GM12891 (cell line): Measurements from ENCODE around the gene PTPRG.

ENCODE experiments used
- POLR2A ChIP-seq: IDR thresholded peaks from 2 replicates; pipeline ENCODE4 v1.6.1; 2011; ENCODE audit warnings: low read depth, low read length, control low read depth
- POLR2AphosphoS5 ChIP-seq: IDR thresholded peaks from 2 replicates; pipeline ENCODE4 v1.6.1; 2011; ENCODE audit warnings: low read depth, low read length, control low read depth
- SPI1 ChIP-seq: IDR thresholded peaks from 2 replicates; pipeline ENCODE4 v1.6.1; 2011; ENCODE audit warnings: low read depth, low read length, control low read depth
- TAF1 ChIP-seq: IDR thresholded peaks from 2 replicates; pipeline ENCODE4 v1.6.1; 2011; ENCODE audit warnings: low read depth, low read length, control low read depth

GRCh38 chr3:61739640-61740039, 178.3 kb downstream of the PTPRG start:
- TF ChIP-seq POLR2A, result no peak
- no peak for TF ChIP-seq POLR2AphosphoS5
- no peak for TF ChIP-seq TAF1
- no peak for TF ChIP-seq SPI1
